Activated CD4-positive, alpha-beta T cell treated with anti-CD3 and anti-CD28 coated beads, Interleukin-2, amount 50 U/mL, for 48 hours (primary cell): ENCODE data around the gene PPP1R26.
A peak's percentile ranks its signal among the peaks of the same experiment; 100 is the strongest.

Source experiments
- DNase-seq, 2 experiments: peaks; one replicate each; pipeline ENCODE4 v3.0.0-alpha.2; 2020

PPP1R26 gene

DNA sequence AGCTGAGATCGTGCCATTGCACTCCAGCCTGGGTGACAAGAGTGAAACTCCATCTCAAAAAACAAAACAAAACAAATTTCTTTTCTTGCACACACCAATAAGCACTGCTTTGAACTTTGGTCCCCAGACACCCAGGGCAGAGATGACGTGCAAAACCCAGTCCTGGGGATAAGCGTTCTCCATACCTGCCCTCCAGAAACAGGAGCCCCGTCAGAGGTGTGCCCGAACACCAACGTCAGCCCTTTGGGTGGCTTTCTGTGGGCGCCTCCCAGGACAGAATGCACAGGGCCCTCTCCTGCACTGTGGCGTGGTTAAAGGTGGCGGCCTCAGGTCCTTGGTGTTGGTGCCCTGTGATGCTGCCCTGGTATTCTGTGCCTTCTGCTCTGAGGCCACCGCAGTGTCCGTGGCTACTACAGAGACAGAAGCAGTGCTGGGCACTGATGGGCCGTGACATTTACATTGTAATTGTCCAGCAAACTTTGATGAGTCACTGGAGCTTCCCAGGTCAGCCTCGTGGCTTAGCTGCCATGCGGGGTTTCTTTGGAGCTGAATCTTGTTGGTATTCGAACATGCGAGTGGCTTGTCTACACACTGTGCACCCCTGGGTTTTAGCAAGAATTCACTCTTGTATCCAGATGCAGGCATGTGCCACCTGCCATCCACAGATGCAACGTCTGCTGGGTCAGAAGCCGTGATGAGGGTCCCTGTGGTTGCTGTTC lies 9.8 kb downstream of the PPP1R26 start:
- no peak for DNase-seq

GRCh38 chr9:135490166-135490870 lies 10.7 kb downstream of the PPP1R26 start:
- no peak for DNase-seq

GRCh38 chr9:135490980-135491464 lies 11.4 kb downstream of the PPP1R26 start:
- DNase-seq: no peak

DNA sequence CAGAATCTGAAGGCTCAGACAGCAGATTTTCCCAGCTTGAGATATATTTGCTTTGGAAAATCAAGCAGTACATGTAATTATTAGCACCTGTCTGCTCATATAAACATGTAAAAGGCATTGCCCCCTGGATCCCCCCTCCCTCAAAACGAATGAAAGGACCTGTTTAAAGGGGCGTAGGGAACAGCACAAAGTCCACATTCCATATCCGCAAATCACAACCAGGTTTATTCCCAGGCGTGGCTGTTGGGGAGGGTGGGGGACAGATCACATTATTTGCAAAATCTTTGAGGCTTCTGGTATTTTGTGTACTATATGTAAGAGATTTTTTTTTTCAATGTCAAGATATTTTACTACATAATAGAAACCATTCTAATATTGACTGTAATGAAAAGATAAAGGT lies 12.2 kb downstream of the PPP1R26 start:
- DNase-seq: no peak

GRCh38 chr9:135492886-135493669 lies 13.5 kb downstream of the PPP1R26 start:
- DNase-seq: no peak

DNA sequence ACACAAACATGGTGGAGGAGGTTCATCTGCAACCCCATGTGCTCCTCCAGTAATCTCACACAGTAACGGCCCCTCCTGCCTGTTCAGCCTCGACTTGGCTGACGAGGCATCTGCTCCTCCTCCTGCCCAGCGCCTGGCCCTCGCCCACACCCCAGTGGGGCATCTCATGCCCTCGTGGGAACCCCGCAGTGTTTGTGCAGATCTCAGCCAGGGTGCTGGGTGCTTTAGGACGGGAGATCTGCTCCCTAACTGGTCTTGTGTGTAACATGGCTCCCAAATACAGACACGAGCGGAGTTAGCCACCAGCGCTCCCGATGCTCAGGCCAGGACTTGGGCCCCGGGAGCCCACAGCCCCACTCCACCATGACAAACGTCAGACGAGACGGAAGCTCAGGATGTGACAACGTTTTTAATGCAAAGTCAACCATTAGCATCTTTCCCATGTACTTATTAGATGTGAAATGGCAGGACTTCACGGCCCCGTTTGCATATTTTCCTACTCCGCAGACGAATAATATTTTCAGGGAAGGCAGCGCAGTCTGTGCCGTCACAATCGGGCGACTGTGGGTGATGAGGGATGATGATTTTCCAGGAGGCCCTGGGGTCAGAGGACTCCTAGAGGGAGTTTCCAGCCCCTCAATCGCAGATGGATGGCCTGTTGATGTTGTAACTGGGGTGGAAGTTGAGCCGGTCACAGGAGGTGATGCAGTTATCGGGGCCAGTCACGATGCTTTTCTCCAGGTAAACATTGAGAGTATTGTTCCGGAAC lies 15.4 kb downstream of the PPP1R26 start:
- DNase-seq: no peak

- no peak for DNase-seq
Observed at GRCh38 chr9:135498381-135499126, 19.0 kb downstream of the PPP1R26 start.

- peak; percentile 92 to 94 for DNase-seq
Observed at GRCh38 chr9:135499326-135500070, 19.9 kb downstream of the PPP1R26 start.

GRCh38 chr9:135500071-135500524 lies 20.5 kb downstream of the PPP1R26 start:
- DNase-seq: no peak

- DNase-seq: peak; percentile 82 to 86
Observed at GRCh38 chr9:135500525-135501260, 21.1 kb downstream of the PPP1R26 start, which contains the start of gene MRPS2. TSS of gene MRPS2 (plus strand) at chr9:135500682. CDS start at chr9:135500711, 29 bp downstream.

GRCh38 chr9:135501261-135502167 lies 21.9 kb downstream of the PPP1R26 start:
- DNase-seq: no peak

- DNase-seq: no peak
Observed at GRCh38 chr9:135502168-135502872, 22.7 kb downstream of the PPP1R26 start.

GRCh38 chr9:135502873-135503321 lies 23.3 kb downstream of the PPP1R26 start:
- DNase-seq: no peak

DNA sequence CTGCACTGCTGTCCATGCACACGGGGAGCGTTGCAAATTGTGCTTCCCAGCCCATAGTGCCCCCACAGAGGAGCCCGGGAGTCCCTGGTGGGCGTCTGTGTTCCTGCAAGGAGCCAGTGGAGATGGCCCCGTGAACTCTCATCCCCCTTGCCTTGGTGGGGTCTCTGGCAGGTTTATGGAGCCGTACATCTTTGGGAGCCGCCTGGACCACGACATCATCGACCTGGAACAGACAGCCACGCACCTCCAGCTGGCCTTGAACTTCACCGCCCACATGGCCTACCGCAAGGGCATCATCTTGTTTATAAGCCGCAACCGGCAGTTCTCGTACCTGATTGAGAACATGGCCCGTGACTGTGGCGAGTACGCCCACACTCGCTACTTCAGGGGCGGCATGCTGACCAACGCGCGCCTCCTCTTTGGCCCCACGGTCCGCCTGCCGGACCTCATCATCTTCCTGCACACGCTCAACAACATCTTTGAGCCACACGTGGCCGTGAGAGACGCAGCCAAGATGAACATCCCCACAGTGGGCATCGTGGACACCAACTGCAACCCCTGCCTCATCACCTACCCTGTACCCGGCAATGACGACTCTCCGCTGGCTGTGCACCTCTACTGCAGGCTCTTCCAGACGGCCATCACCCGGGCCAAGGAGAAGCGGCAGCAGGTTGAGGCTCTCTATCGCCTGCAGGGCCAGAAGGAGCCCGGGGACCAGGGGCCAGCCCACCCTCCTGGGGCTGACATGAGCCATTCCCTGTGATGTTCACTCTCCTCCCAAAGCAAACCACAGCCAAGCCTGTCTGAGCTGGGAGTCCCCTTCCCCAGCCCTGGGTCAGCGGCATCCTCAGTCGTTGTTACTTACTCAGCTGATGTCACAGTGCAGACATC lies 24.0 kb downstream of the PPP1R26 start:
- DNase-seq: no peak

GRCh38 chr9:135504262-135505243 lies 25.0 kb downstream of the PPP1R26 start:
- DNase-seq: peak; percentile 67 to 71
